ENCODE results near the gene TRIM40. TPM values are rescaled to one million over a fixed set of nuclear protein-coding genes. Genes with fewer than 3 reads are reported as not detected.

TRIM40 gene
- total and polyA plus RNA-seq, 2 experiments from 2014 or later: not detected

- no peak for TF ChIP-seq NANOG (IDR thresholded peaks at IDR 0.05; ENCODE audit: borderline replicate concordance)
- TF ChIP-seq POLR2AphosphoS5 (IDR thresholded peaks at IDR 0.05; ENCODE audit: low read depth): peak; percentile 68
- TF ChIP-seq, protein P1, sequence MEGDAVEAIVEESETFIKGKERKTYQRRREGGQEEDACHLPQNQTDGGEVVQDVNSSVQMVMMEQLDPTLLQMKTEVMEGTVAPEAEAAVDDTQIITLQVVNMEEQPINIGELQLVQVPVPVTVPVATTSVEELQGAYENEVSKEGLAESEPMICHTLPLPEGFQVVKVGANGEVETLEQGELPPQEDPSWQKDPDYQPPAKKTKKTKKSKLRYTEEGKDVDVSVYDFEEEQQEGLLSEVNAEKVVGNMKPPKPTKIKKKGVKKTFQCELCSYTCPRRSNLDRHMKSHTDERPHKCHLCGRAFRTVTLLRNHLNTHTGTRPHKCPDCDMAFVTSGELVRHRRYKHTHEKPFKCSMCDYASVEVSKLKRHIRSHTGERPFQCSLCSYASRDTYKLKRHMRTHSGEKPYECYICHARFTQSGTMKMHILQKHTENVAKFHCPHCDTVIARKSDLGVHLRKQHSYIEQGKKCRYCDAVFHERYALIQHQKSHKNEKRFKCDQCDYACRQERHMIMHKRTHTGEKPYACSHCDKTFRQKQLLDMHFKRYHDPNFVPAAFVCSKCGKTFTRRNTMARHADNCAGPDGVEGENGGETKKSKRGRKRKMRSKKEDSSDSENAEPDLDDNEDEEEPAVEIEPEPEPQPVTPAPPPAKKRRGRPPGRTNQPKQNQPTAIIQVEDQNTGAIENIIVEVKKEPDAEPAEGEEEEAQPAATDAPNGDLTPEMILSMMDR (conservative IDR thresholded peaks at IDR 0.05; ENCODE audit: low read depth in 2 of 2): 0 out of 4 replicates have a peak, but pooled peaks of 1 of the 2 experiments have one; percentile 12
- peaks cover 91% of the 10 kb centered on the region for H3K27me3 ChIP-seq (ENCODE audit: insufficient read depth)
- no peaks in the 10 kb centered on the region for H3K9me2 ChIP-seq (ENCODE audit: insufficient read depth)
- peak overlapping the region; percentile 78 for H3K4me3 ChIP-seq
- peaks cover 72% of the 10 kb centered on the region for H3K27me3 Mint-ChIP-seq (ENCODE audit: insufficient read depth, low read depth, poor library complexity)
- H3K4me3 Mint-ChIP-seq: peak overlapping the region; percentile 81
- H3K4me1 Mint-ChIP-seq: peaks cover 34% of the 10 kb centered on the region
- H3K79me2 ChIP-seq (replicated peaks; ENCODE audit: insufficient read depth): no peaks in the 10 kb centered on the region
- H3F3A ChIP-seq (replicated peaks; ENCODE audit: low read depth): peaks cover 5% of the 10 kb centered on the region; the same call in 1 of the 2 replicates
- H4K20me1 ChIP-seq (replicated peaks; ENCODE audit: insufficient read depth): no peaks in the 10 kb centered on the region
- no peak overlapping the region for H3K27ac ChIP-seq (ENCODE audit: low read depth)
- peak; percentile 80 for ATAC-seq
- H3K4me2 ChIP-seq: peak overlapping the region; percentile 93
- peaks cover 28% of the 10 kb centered on the region for H3K4me1 ChIP-seq (ENCODE audit: insufficient read depth)
- H3K36me3 Mint-ChIP-seq (ENCODE audit: low read depth): no peaks in the 10 kb centered on the region; the same call in 2 of the 3 replicates
- no peaks in the 10 kb centered on the region for H3K36me3 ChIP-seq (ENCODE audit: insufficient read depth)
- no peaks in the 10 kb centered on the region; the same call in 2 of the 3 replicates for H3K9me3 Mint-ChIP-seq
- no peak overlapping the region for H3K27ac Mint-ChIP-seq
- H2AFZ ChIP-seq: peak overlapping the region; percentile 99
- peak; percentile 96 for DNase-seq (ENCODE audit: low spot score)
Measured at GRCh38 chr6:30101444-30102413, 34.2 kb upstream of the TRIM40 start.

- Histone ChIP-seq H3K79me2 (replicated peaks; ENCODE audit: insufficient read depth) (no peaks in the 10 kb centered on the region), H2AFZ (peak overlapping the region; percentile 58)
- peak; percentile 7 for ATAC-seq
- TF ChIP-seq ZNF114 (CRISPR knock-in tag; IDR thresholded peaks at IDR 0.05): no peak
- no peak for TF ChIP-seq EZH2 (IDR thresholded peaks at IDR 0.05; ENCODE audit: low read depth, unreplicated experiment)
- no peak for TF ChIP-seq EZH2phosphoT487 (IDR thresholded peaks at IDR 0.05; ENCODE audit: unreplicated experiment)
- TF ChIP-seq NANOG (IDR thresholded peaks at IDR 0.05; ENCODE audit: borderline replicate concordance): no peak
- TF ChIP-seq ZNF462 (CRISPR knock-in tag; IDR thresholded peaks at IDR 0.05): no peak
- TF ChIP-seq STAT1 (IDR thresholded peaks at IDR 0.05; ENCODE audit: unreplicated experiment): no peak
- no peak for TF ChIP-seq CREB1 (CRISPR knock-in tag; IDR thresholded peaks at IDR 0.05; ENCODE audit: low read depth)
Measured at GRCh38 chr6:30102414-30102969, 33.4 kb upstream of the TRIM40 start.

More at GRCh38 chr6:30102414-30102969, 33.4 kb upstream of the TRIM40 start:
- Histone ChIP-seq H3K4me3 (peak overlapping the region; percentile 78), H3K27me3 (ENCODE audit: insufficient read depth) (peaks cover 83% of the 10 kb centered on the region), H3K27ac (ENCODE audit: low read depth) (no peak overlapping the region), H3K9me2 (ENCODE audit: insufficient read depth) (no peaks in the 10 kb centered on the region), H3K4me2 (peak overlapping the region; percentile 93), H4K20me1 (replicated peaks; ENCODE audit: insufficient read depth) (no peaks in the 10 kb centered on the region), H3F3A (replicated peaks; ENCODE audit: low read depth) (peaks cover 5% of the 10 kb centered on the region; the same call in 1 of the 2 replicates), H3K4me1 (ENCODE audit: insufficient read depth) (peaks cover 28% of the 10 kb centered on the region), H3K36me3 (ENCODE audit: insufficient read depth) (no peaks in the 10 kb centered on the region)
- peaks cover 34% of the 10 kb centered on the region for H3K4me1 Mint-ChIP-seq
- peak overlapping the region; percentile 81 for H3K4me3 Mint-ChIP-seq
- H3K36me3 Mint-ChIP-seq (ENCODE audit: low read depth): no peaks in the 10 kb centered on the region; the same call in 2 of the 3 replicates
- peaks cover 73% of the 10 kb centered on the region for H3K27me3 Mint-ChIP-seq (ENCODE audit: insufficient read depth, low read depth, poor library complexity)
- no peaks in the 10 kb centered on the region; the same call in 2 of the 3 replicates for H3K9me3 Mint-ChIP-seq
- no peak overlapping the region for H3K27ac Mint-ChIP-seq
- peak; percentile 53 for DNase-seq (ENCODE audit: low spot score)
